Measurements from ENCODE around the gene GLIS1.
"Not testable (repeated sequence)": the region's sequence is repeated elsewhere in the genome, so short reads cannot be mapped to it uniquely, and the experiment has no call there.

The GLIS1 gene

GRCh38 chr1:53739109-53739681 lies at the start of gene GLIS1:
GLIS1 (minus strand) TSS chr1:53739164; CDS start chr1:53738064, 1,100 bp downstream.
- DNase-seq (ENCODE audit: low spot score), result peak; percentile 74

GRCh38 chr1:53787655-53788054 lies 48.7 kb upstream of the GLIS1 start:
- no peak for DNase-seq (ENCODE audit: low spot score)

GRCh38 chr1:53783056-53783455 lies 44.1 kb upstream of the GLIS1 start:
- DNase-seq (ENCODE audit: low spot score), result no peak

- no peak for DNase-seq (ENCODE audit: low spot score)
Measured at GRCh38 chr1:53781654-53782053, 42.7 kb upstream of the GLIS1 start.

GRCh38 chr1:53777272-53777671 lies 38.3 kb upstream of the GLIS1 start:
- DNase-seq (ENCODE audit: low spot score), result no peak

- DNase-seq (ENCODE audit: low spot score), result no peak
Measured at GRCh38 chr1:53771648-53772047, 32.7 kb upstream of the GLIS1 start.

- DNase-seq (ENCODE audit: low spot score), result no peak
Measured at GRCh38 chr1:53769780-53770179, 30.8 kb upstream of the GLIS1 start.

- no peak for DNase-seq (ENCODE audit: low spot score)
Measured at GRCh38 chr1:53769184-53769583, 30.2 kb upstream of the GLIS1 start.

- no peak for DNase-seq (ENCODE audit: low spot score)
Measured at GRCh38 chr1:53766831-53767405, 28.0 kb upstream of the GLIS1 start.

GRCh38 chr1:53766194-53766742 lies 27.3 kb upstream of the GLIS1 start:
- DNase-seq (ENCODE audit: low spot score), result no peak

- DNase-seq (ENCODE audit: low spot score), result no peak
Measured at GRCh38 chr1:53765657-53766056, 26.7 kb upstream of the GLIS1 start.

GRCh38 chr1:53763911-53764310 lies 24.9 kb upstream of the GLIS1 start:
- DNase-seq (ENCODE audit: low spot score), result no peak

GRCh38 chr1:53763461-53763860 lies 24.5 kb upstream of the GLIS1 start:
- DNase-seq (ENCODE audit: low spot score), result no peak

GRCh38 chr1:53760497-53760896 lies 21.5 kb upstream of the GLIS1 start:
- not testable (repeated sequence) for DNase-seq (ENCODE audit: low spot score)

GRCh38 chr1:53755874-53756273 lies 16.9 kb upstream of the GLIS1 start:
- no peak for DNase-seq (ENCODE audit: low spot score)

- DNase-seq (ENCODE audit: low spot score), result peak; percentile 51
Measured at GRCh38 chr1:53754484-53755312, 15.7 kb upstream of the GLIS1 start.

- no peak for DNase-seq (ENCODE audit: low spot score)
Measured at GRCh38 chr1:53752281-53752680, 13.3 kb upstream of the GLIS1 start.

GRCh38 chr1:53747841-53748240 lies 8.9 kb upstream of the GLIS1 start:
- DNase-seq (ENCODE audit: low spot score), result no peak

GRCh38 chr1:53740621-53741105 lies 1.7 kb upstream of the GLIS1 start:
- no peak for DNase-seq (ENCODE audit: low spot score)

GRCh38 chr1:53738205-53739108 lies 507 bp downstream of the GLIS1 start:
- peak; percentile 15 for DNase-seq (ENCODE audit: low spot score)

GRCh38 chr1:53737648-53738204 lies 1.2 kb downstream of the GLIS1 start:
- DNase-seq (ENCODE audit: low spot score), result no peak
